Natural killer cell treated with Interleukin-12 subunit alpha and Interleukin-12 subunit beta and Interleukin-15 and Interleukin-18, amount 100 ng/mL, for 72 hours (primary cell): Measurements from ENCODE around the gene MMD. TPM values are rescaled to one million over a fixed set of nuclear protein-coding genes. Genes with fewer than 3 reads are reported as not detected.
"Not testable (repeated sequence)": the region's sequence is repeated elsewhere in the genome, so short reads cannot be mapped to it uniquely, and the experiment has no call there.

Experiments
- ATAC-seq, 2 donors: fragments of 150-1000 bp; cut with Tn5 transposase in 1 of 2; sonication (Bioruptor Pico), chemical (Tn5 transposase) in 1 of 2; 2 replicates each; pipeline ENCODE4 v1.10.0; 2021
- DNase-seq: peaks from one replicate; pipeline ENCODE4 v3.0.0; 2022; ENCODE audit warnings: low spot score
- H3K27ac Mint-ChIP-seq, 2 donors: 1 replicate in 1 of 2; 2 replicates in 1 of 2; pipeline ENCODE4 v1.8.0; 2022; ENCODE audit warnings: mixed read lengths in 2 of 2, mild to moderate bottlenecking in 1 of 2, moderate library complexity in 1 of 2
- H3K27me3 Mint-ChIP-seq, 2 donors: 1 replicate in 1 of 2; 2 replicates in 1 of 2; pipeline ENCODE4 v1.8.0; 2022; ENCODE audit warnings: mixed read lengths in 2 of 2
- H3K36me3 Mint-ChIP-seq: one replicate; pipeline ENCODE4 v1.8.0; 2022; ENCODE audit warnings: mixed read lengths
- H3K4me1 Mint-ChIP-seq, 2 donors: 1 replicate in 1 of 2; 2 replicates in 1 of 2; pipeline ENCODE4 v1.8.0; 2022; ENCODE audit warnings: low read depth in 2 of 2, mixed read lengths in 2 of 2, mild to moderate bottlenecking in 1 of 2
- H3K4me3 Mint-ChIP-seq: one replicate; pipeline ENCODE4 v1.8.0; 2022; ENCODE audit warnings: mixed read lengths
- H3K9me3 Mint-ChIP-seq: 2 replicates; pipeline ENCODE4 v1.8.0; 2022; ENCODE audit warnings: mixed read lengths
- total RNA-seq, 2 donors: library from RNA; stranded (reverse); gene quantifications; one replicate each; pipeline ENCODE4 v1.2.3, GENCODE V29; 2022

MMD gene
- total RNA-seq, 2 donors from 2014 or later: 26.1 to 27.2 TPM

DNA sequence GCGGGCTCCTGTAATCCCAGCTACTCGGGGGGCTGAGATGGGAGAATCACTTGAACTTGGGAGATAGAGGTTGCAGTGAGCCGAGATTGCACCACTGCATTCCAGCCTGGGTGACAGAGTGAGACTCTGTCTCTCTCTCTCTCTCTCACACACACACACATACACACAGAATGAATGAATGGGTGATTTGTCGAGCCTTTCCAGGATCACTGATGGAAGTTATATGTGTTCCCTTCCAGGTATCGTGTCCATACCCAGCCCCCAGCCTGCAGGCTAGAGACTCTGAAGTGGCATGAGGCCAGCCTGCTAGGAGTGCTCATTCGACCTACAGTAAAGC is 1.2 kb upstream of the MMD start:
- not testable (repeated sequence) for H3K36me3 Mint-ChIP-seq, H3K9me3 Mint-ChIP-seq, DNase-seq, ATAC-seq
- Mint-ChIP-seq H3K27ac (peak overlapping the region in 1 of 2 donors; percentile 20), H3K4me1 (peaks cover 32 to 43% of the 10 kb centered on the region in 2 donors), H3K4me3 (peak overlapping the region; percentile 45), H3K27me3 (peaks cover 17 to 31% of the 10 kb centered on the region in 2 donors)

DNA sequence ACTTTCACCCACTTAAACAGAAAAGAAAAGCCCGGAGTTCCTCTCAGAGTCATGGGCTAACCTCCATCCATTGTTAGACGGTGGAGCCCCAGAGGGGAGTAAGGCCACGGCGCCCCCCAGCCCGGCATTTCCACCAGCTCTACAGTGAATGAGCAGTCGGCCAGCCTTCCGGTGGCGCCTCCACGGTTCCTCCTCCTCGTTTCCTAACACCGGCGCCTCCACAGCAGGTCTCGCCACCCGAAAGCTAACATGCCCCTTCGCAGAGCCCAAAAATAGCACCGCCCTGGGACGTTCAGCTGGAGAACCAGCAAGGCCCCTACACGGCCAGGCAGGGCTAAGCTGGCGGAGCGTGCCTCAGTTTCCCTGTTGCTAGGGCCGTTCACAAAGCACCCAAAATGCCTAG is 858 bp downstream of the MMD start:
- peak; percentile 76 for DNase-seq
- ATAC-seq: peak; percentile 5 to 52
- Mint-ChIP-seq H3K4me3 (peak overlapping the region; percentile 80), H3K9me3 (peaks cover 2% of the 10 kb centered on the region), H3K27me3 (peaks cover 16 to 28% of the 10 kb centered on the region in 2 donors), H3K4me1 (peaks cover 45 to 53% of the 10 kb centered on the region in 2 donors), H3K36me3 (peaks cover 5% of the 10 kb centered on the region), H3K27ac (peak overlapping the region; percentile 89 to 99)

DNA sequence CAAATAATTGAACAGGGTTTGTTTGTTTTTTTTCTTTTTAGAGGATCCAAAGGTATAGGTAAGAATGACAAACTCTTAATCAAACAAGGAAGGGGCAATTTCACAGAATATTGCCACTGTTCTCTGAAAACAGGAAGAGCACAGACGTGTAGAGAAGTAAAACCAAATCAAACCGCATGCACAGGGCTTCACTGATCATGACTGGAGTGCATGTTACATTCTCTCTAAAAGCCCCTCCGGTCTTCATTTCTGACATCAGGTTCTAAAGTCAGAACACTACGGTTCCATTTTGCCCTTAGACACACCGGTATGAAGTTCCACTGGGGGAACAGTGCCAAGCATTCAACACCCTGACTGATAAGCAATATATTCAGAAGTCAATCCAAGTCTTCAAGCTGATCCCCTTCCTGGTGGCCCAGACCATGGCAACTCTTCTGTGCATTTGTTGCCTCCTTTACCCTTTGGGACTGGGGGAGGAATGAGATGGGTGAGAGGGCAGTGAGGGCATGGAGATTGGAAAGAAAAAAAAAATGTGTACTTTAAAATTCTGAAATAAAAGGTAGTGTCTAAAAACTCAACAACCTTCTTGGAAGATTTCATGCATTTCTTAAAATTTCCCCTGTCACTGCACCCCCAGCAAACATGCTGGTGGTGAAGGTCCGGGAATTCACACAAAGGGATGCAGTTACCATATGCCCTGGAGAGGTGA is 1.4 kb downstream of the MMD start:
- Mint-ChIP-seq H3K4me3 (peak overlapping the region; percentile 80), H3K4me1 (peaks cover 48 to 53% of the 10 kb centered on the region in 2 donors), H3K9me3 (peaks cover 2% of the 10 kb centered on the region), H3K27ac (peak overlapping the region; percentile 89 to 99), H3K36me3 (peaks cover 6% of the 10 kb centered on the region), H3K27me3 (peaks cover 13 to 22% of the 10 kb centered on the region in 2 donors)
- ATAC-seq: peak; percentile 43 to 59
- peak; percentile 69 for DNase-seq

DNA sequence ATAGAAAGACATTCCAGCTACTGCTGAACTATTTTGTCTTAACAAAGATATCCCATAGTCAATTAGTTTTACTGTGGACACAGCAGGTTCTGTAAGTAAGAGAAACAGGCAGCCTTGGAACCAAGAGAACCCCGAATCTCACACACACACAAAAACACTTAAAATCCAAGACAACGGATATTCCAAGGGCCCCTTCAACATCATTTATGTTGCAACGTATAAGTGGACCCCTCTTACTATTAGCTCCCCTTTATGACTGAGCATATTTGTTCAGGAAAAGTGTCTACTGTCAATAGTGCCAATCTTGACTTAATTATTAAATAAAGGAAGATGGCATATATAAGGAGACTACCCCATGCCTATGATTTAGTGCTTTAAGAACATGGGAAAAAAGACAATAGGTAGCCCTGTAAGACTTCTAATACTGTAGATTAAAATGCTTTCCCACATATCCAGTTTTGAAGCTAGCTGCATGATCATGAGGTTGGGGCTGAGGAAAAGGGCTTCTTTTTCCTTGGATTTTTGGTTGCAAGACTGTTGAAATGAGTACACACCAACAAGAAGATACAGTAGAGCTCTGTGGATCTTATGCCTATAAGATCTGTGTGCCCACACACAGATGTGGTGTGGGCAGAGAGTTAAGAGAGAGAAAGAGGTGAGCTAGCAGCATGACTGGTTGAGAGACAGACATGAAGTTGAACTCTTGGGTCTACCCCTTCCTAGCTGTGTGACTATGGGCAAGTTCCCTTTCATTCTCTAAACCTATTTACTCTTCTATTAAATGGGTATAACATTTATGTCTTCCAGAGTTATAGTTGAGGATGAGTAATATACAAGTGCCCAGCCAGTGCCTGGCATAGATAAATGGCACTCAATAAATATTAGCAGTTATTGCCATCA is 3.0 kb downstream of the MMD start:
- peaks cover 2% of the 10 kb centered on the region for H3K9me3 Mint-ChIP-seq
- H3K36me3 Mint-ChIP-seq: peaks cover 11% of the 10 kb centered on the region
- ATAC-seq: no peak
- H3K4me1 Mint-ChIP-seq: peaks cover 63 to 64% of the 10 kb centered on the region in 2 donors
- H3K27me3 Mint-ChIP-seq: peaks cover 6% of the 10 kb centered on the region in 2 donors
- peak overlapping the region; percentile 80 for H3K4me3 Mint-ChIP-seq
- H3K27ac Mint-ChIP-seq: peak overlapping the region; percentile 89 to 99
- DNase-seq: no peak

DNA sequence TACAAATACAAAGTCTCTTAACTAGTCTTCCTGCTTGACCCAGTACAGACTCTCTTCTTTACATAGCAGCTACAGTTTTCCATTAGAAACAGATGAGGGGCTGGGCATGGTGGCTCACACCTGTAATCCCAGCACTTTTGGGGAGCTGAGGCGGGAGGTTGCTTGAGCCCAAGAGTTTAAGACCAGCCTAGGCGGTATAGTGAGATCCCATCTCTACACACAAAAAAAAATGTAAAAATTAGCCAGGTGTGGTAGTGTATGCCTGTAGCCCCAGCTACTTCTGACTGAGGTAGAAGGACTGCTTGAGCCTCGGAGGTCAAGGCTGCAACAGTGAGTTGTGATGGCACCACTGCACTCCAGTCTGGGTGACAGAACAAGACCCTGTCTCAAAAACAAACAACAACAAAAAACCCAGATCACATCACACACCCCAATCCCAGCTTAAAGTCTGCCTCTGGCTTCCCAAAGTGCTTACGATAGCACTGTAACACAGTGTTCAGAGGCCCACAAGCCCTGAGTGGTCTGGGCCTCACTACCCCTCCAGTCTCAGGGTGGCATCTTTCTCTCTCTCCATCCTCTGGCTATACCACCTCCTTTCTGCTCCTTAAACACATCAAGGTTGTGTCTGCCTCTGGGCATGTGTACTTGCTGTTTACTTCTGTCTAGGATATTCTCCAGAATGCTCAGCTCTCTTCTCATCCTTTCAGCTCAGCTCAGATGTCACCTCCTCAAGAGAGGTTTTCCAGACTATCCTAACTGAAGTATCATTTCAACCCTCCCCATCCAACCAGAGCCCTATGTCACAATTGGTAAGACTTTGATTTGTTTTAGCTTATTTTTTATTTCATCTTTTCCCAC is 4.0 kb downstream of the MMD start:
- peaks cover 11% of the 10 kb centered on the region for H3K36me3 Mint-ChIP-seq
- no peak for DNase-seq
- H3K27ac Mint-ChIP-seq: peak overlapping the region; percentile 89 to 99
- H3K4me1 Mint-ChIP-seq: peaks cover 57 to 63% of the 10 kb centered on the region in 2 donors
- ATAC-seq: no peak
- H3K27me3 Mint-ChIP-seq: no peaks in the 10 kb centered on the region
- peaks cover 2% of the 10 kb centered on the region for H3K9me3 Mint-ChIP-seq
- H3K4me3 Mint-ChIP-seq: peak overlapping the region; percentile 71

DNA sequence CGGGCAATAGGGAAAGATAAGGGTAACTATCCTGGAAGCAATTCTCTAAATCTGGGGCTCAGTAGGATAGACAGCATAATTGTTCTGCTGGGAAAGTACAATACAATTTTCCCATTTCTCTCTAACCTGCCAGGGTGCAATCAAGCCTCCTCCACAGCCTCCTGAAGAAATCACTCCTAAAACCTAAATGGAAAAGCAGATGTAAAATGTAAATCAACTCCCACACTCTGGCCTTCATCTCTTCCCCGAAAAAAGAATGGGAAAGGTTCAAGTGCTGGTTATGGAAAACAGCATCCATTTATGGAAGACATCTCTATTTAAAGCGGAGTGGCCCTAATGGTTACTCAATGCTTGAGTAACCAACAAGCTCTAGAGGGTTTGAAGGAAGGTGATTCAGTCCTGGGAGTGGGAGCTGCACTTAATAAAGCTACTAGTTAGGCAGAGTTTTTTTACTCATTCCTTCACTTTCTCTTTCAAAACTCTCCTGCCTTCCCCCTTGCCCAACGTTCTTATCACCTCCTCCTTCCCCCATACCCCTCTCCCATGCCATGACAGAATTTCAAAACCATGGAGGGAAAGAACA is 5.1 kb downstream of the MMD start:
- Mint-ChIP-seq H3K4me1 (peaks cover 53 to 63% of the 10 kb centered on the region in 2 donors), H3K27ac (peak overlapping the region; percentile 89 to 99), H3K27me3 (no peaks in the 10 kb centered on the region), H3K9me3 (peaks cover 2% of the 10 kb centered on the region), H3K4me3 (peak overlapping the region; percentile 71), H3K36me3 (peaks cover 11% of the 10 kb centered on the region)
- DNase-seq: no peak
- peak in 1 of 2 donors; percentile 29 for ATAC-seq

DNA sequence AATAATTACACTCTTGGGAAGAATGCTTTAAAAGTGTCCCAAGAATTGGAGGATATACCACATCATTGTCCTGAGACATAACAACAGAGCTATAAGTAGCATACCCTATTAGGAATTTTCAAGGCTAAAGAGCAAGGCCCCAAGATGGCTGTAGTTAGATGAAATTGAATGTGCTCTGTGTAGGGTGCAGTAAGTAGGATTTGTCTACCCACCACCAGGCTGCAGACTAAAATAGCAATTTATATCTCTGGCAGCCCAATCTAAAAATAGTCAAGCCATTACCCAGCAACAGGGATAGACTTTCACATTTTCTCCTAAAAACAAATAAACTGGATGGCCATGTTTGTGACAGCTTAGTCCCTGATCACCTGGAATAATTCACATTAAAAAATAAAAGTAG is 5.6 kb downstream of the MMD start:
- ATAC-seq (no peak), DNase-seq (no peak)
- H3K4me3 Mint-ChIP-seq: no peak overlapping the region
- H3K4me1 Mint-ChIP-seq: peaks cover 53 to 63% of the 10 kb centered on the region in 2 donors
- peaks cover 2% of the 10 kb centered on the region for H3K9me3 Mint-ChIP-seq
- H3K36me3 Mint-ChIP-seq: peaks cover 14% of the 10 kb centered on the region
- peak overlapping the region; percentile 89 to 99 for H3K27ac Mint-ChIP-seq
- H3K27me3 Mint-ChIP-seq: no peaks in the 10 kb centered on the region

DNA sequence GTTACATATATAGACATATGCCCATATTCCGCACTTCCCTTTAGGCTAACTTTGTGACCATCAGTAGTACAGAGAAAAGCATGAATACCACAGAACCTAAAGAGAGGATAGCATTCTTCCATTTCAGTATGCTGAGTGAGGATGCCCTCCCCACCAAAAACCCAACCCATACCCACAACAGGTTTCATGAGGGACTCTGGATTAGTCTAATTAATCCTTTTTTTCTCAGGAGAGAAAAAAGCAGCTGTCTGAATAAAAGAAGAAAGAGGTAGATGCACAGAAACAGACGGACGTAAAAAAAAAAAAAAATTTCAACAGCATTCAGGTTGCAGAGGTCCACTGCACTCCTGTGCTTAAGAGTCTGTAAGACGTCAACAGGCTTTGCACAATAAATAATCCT is 6.7 kb downstream of the MMD start:
- H3K9me3 Mint-ChIP-seq: peaks cover 2% of the 10 kb centered on the region
- ATAC-seq (no peak), DNase-seq (no peak)
- H3K36me3 Mint-ChIP-seq: peaks cover 17% of the 10 kb centered on the region
- peak overlapping the region; percentile 60 to 87 for H3K27ac Mint-ChIP-seq
- peaks cover 47 to 56% of the 10 kb centered on the region in 2 donors for H3K4me1 Mint-ChIP-seq
- no peaks in the 10 kb centered on the region for H3K27me3 Mint-ChIP-seq
- H3K4me3 Mint-ChIP-seq: peak overlapping the region; percentile 63

DNA sequence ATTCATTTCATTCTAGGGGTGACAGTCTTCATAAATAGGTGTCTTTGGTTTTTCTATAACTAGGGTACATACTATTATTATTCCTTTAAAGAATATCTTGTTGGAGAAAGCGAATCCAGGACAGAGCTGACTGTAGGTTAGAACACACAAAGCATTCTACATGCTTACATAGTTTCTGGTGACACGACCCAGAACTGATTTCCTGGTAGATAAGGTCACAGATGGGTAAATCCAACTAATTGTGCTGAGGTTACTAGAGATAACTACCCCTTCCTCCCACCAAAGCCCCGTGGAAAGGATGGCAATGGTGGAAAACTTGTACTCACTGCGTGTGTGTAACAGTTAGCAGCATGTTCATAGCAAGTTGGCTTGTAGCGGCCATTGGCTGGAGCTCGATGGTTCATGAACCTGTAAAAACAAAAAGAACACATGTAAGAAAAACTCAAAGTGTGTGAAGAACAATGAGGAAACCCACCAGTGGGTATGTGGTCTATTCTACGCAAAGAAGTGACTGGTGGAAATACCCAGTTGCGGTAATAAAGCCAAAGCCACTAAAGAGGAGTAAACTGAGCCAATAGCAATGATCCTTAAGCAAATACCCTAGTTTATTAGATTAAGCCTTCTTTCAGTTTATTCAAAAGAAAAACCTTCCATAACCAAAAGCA is 7.7 kb downstream of the MMD start:
- Mint-ChIP-seq H3K36me3 (peaks cover 21% of the 10 kb centered on the region), H3K4me1 (peaks cover 37 to 46% of the 10 kb centered on the region in 2 donors), H3K4me3 (peak overlapping the region; percentile 63), H3K27ac (peak overlapping the region; percentile 60 to 87), H3K9me3 (peaks cover 2% of the 10 kb centered on the region), H3K27me3 (no peaks in the 10 kb centered on the region)
- peak; percentile 68 for DNase-seq
- peak; percentile 84 to 85 for ATAC-seq

DNA sequence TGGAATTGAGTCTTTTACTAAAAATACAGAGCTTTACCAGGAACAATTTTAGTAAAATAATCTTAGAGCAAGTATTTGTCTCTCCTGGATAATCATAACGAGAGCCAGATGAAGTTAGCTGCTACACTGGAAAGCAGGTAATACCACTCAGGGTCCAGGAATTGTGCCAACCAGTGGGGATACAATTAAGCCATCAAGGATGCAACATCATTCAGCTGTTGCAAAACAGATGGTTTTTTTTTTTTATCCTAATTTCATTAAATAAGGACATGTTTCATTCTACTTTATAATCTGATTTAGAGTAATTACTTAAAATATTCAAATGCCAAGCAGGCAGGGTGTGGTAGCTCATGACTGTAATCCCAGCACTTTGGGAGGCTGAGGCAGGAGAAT is 10.2 kb downstream of the MMD start:
- H3K4me3 Mint-ChIP-seq: no peak overlapping the region
- peaks cover 20 to 26% of the 10 kb centered on the region in 2 donors for H3K4me1 Mint-ChIP-seq
- DNase-seq (no peak), ATAC-seq (no peak)
- no peaks in the 10 kb centered on the region for H3K27me3 Mint-ChIP-seq
- H3K9me3 Mint-ChIP-seq: no peaks in the 10 kb centered on the region
- no peak overlapping the region for H3K27ac Mint-ChIP-seq
- H3K36me3 Mint-ChIP-seq: peaks cover 29% of the 10 kb centered on the region

DNA sequence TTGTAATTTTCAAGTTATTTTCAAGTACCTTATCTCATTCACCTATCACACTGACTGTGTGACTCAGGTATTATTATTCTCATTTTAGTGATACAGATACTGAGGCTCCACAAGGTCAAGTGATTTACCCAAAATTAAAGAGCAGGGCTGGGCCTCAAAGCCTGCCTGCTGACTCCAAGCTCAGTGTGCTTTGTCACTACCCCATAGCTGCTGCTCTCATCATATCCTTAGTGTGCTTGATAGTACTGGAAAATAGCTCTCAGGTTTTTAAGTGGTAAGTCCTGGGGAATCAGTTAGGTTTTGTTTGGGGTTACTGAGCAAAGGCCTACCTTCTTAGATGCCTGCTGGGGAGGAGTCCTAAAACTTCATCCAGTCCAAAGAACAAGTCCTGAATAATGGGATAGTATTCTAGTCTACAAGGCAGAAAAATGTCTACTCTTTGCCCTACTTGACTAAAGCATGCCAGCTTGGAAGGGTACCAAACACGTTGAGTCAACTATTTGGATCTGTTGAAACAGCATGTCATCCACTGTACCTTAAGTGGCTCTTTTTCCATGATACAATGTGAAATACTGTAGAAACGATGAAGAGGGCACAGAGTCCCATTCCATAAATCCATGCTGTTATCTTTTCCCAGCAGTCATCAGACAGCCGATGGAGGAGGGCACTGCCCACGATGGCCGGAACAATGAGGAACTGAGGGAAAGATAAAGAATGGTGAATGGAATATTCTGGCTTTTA is 10.7 kb downstream of the MMD start:
- no peak overlapping the region for H3K4me3 Mint-ChIP-seq
- no peak for DNase-seq
- H3K27ac Mint-ChIP-seq: no peak overlapping the region
- H3K9me3 Mint-ChIP-seq: no peaks in the 10 kb centered on the region
- H3K36me3 Mint-ChIP-seq: peaks cover 29% of the 10 kb centered on the region
- H3K4me1 Mint-ChIP-seq: peaks cover 18 to 21% of the 10 kb centered on the region in 2 donors
- H3K27me3 Mint-ChIP-seq: no peaks in the 10 kb centered on the region
- ATAC-seq: no peak
